Naive B cell (primary cell): ENCODE measurements around the gene UHMK1. TPM values are rescaled to one million over a fixed set of nuclear protein-coding genes. Genes with fewer than 3 reads are reported as not detected.
"Not testable (repeated sequence)": the region's sequence is repeated elsewhere in the genome, so short reads cannot be mapped to it uniquely, and the experiment has no call there.

Experiments
- ATAC-seq, 2 donors: fragments of 150-1000 bp; cut with Tn5 transposase; 2 replicates each; pipeline ENCODE4 v1.10.0; 2021; ENCODE audit warnings: low read depth in 2 of 2, mild to moderate bottlenecking in 2 of 2, moderate library complexity in 2 of 2
- DNase-seq: peaks from one replicate; pipeline ENCODE4 v3.0.0; 2022
- H3K27ac Mint-ChIP-seq, 6 donors: one replicate each; pipeline ENCODE4 v1.8.0; 2020 to 2022; ENCODE audit warnings: mild to moderate bottlenecking in 6 of 6, mixed read lengths in 6 of 6, moderate library complexity in 5 of 6, inconsistent platforms in 2 of 6
- H3K27me3 Mint-ChIP-seq, 3 donors: one replicate each; pipeline ENCODE4 v1.8.0; 2021 to 2022; ENCODE audit warnings: mixed read lengths in 3 of 3, mild to moderate bottlenecking in 1 of 3
- H3K36me3 Mint-ChIP-seq, 2 donors: one replicate each; pipeline ENCODE4 v1.8.0; 2020 to 2022; ENCODE audit warnings: mixed read lengths in 2 of 2, inconsistent platforms in 1 of 2, mild to moderate bottlenecking in 1 of 2
- H3K4me1 Mint-ChIP-seq, 3 donors: one replicate each; pipeline ENCODE4 v1.8.0; 2020 to 2022; ENCODE audit warnings: mixed read lengths in 3 of 3, inconsistent platforms in 1 of 3, mild to moderate bottlenecking in 1 of 3, moderate library complexity in 1 of 3
- H3K4me3 Mint-ChIP-seq, 8 donors: one replicate each; pipeline ENCODE4 v1.8.0; 2020 to 2022; ENCODE audit warnings: mild to moderate bottlenecking in 8 of 8, mixed read lengths in 8 of 8, moderate library complexity in 8 of 8, inconsistent platforms in 2 of 8
- H3K9me3 Mint-ChIP-seq, 7 donors: one replicate each; pipeline ENCODE4 v1.8.0; 2020 to 2022; ENCODE audit warnings: mixed read lengths in 7 of 7, mild to moderate bottlenecking in 5 of 7, inconsistent platforms in 2 of 7, moderate library complexity in 1 of 7
- polyA plus RNA-seq, 6 donors: library from polyadenylated mRNA; unstranded; fragments of 300-500 nt; fragmentation: Illumina TruSeq; gene quantifications; one replicate each; pipeline ENCODE4 v1.2.3, GENCODE V29; 2021; ENCODE audit warnings: low read depth in 6 of 6

UHMK1 gene
- polyA plus RNA-seq, 6 donors from 2014 or later, result 40.6 to 83.4 (median 59.6) TPM

- peak; percentile 40 to 42 for ATAC-seq
- peaks cover 0 to 6% (median 0%) of the 10 kb centered on the region in 3 donors for H3K27me3 Mint-ChIP-seq
- peak within 1 kb of the TSS; percentile 92 to 98 (median 96) for H3K4me3 Mint-ChIP-seq
- H3K4me1 Mint-ChIP-seq, result peaks cover 13 to 22% (median 19%) of the 10 kb centered on the region in 3 donors
- peak within 1 kb of the TSS; percentile 93 to 99 (median 97) for H3K27ac Mint-ChIP-seq
- H3K9me3 Mint-ChIP-seq, result no peaks in the 10 kb centered on the region
- peak; percentile 20 for DNase-seq
- no peaks in the 10 kb centered on the region for H3K36me3 Mint-ChIP-seq
Observed at GRCh38 chr1:162561616-162562469, 64.2 kb downstream of the UHMK1 start, which contains the start of gene UAP1. Gene UAP1, plus strand, starts transcription at chr1:162561722. Its CDS starts 4,347 bp downstream, at chr1:162566069.

GRCh38 chr1:162562470-162562828 lies 64.8 kb downstream of the UHMK1 start:
- DNase-seq (no peak), ATAC-seq (no peak)
- no peaks in the 10 kb centered on the region for H3K27me3 Mint-ChIP-seq
- H3K36me3 Mint-ChIP-seq, result no peaks in the 10 kb centered on the region
- peak overlapping the region; percentile 92 to 97 (median 96) for H3K4me3 Mint-ChIP-seq
- H3K27ac Mint-ChIP-seq, result peak overlapping the region; percentile 77 to 97 (median 92)
- H3K9me3 Mint-ChIP-seq, result no peaks in the 10 kb centered on the region
- H3K4me1 Mint-ChIP-seq, result peaks cover 13 to 22% (median 19%) of the 10 kb centered on the region in 3 donors

- ATAC-seq, result no peak
- Mint-ChIP-seq H3K9me3 (no peaks in the 10 kb centered on the region), H3K27me3 (no peaks in the 10 kb centered on the region), H3K4me1 (peaks cover 13 to 22% (median 19%) of the 10 kb centered on the region in 3 donors), H3K27ac (no peak overlapping the region), H3K36me3 (no peaks in the 10 kb centered on the region), H3K4me3 (peak overlapping the region in 1 of 8 donors; percentile 4)
- DNase-seq, result no peak
Observed at GRCh38 chr1:162564762-162565218, 67.2 kb downstream of the UHMK1 start.

GRCh38 chr1:162565460-162565859 lies 67.8 kb downstream of the UHMK1 start:
- Mint-ChIP-seq H3K27ac (peak overlapping the region in 1 of 6 donors; percentile 35), H3K4me1 (peaks cover 13 to 19% (median 18%) of the 10 kb centered on the region in 3 donors), H3K27me3 (no peaks in the 10 kb centered on the region), H3K4me3 (no peak overlapping the region), H3K36me3 (no peaks in the 10 kb centered on the region), H3K9me3 (no peaks in the 10 kb centered on the region)
- no peak for ATAC-seq
- DNase-seq, result no peak

- Mint-ChIP-seq H3K27ac (no peak overlapping the region), H3K4me3 (no peak overlapping the region), H3K27me3 (no peaks in the 10 kb centered on the region), H3K4me1 (peaks cover 7 to 10% (median 7%) of the 10 kb centered on the region in 3 donors), H3K36me3 (no peaks in the 10 kb centered on the region), H3K9me3 (no peaks in the 10 kb centered on the region)
- DNase-seq, result no peak
- ATAC-seq, result no peak
Observed at GRCh38 chr1:162566870-162567269, 69.3 kb downstream of the UHMK1 start.

- ATAC-seq, result no peak
- Mint-ChIP-seq H3K27me3 (no peaks in the 10 kb centered on the region), H3K9me3 (no peaks in the 10 kb centered on the region), H3K36me3 (no peaks in the 10 kb centered on the region), H3K4me1 (peaks cover 0 to 2% (median 0%) of the 10 kb centered on the region in 3 donors), H3K4me3 (no peak overlapping the region), H3K27ac (peak overlapping the region in 2 of 6 donors; percentile 13 to 76)
- DNase-seq, result no peak
Observed at GRCh38 chr1:162568802-162569201, 71.2 kb downstream of the UHMK1 start.

GRCh38 chr1:162570718-162571117 lies 73.1 kb downstream of the UHMK1 start:
- H3K4me1 Mint-ChIP-seq, result no peaks in the 10 kb centered on the region
- DNase-seq (no peak), ATAC-seq (no peak)
- no peaks in the 10 kb centered on the region for H3K36me3 Mint-ChIP-seq
- H3K4me3 Mint-ChIP-seq, result no peak overlapping the region
- H3K27ac Mint-ChIP-seq, result no peak overlapping the region
- no peaks in the 10 kb centered on the region for H3K9me3 Mint-ChIP-seq
- H3K27me3 Mint-ChIP-seq, result no peaks in the 10 kb centered on the region

GRCh38 chr1:162571121-162571520 lies 73.5 kb downstream of the UHMK1 start:
- H3K27me3 Mint-ChIP-seq, H3K36me3 Mint-ChIP-seq, H3K27ac Mint-ChIP-seq, H3K4me1 Mint-ChIP-seq, DNase-seq, ATAC-seq, H3K4me3 Mint-ChIP-seq, H3K9me3 Mint-ChIP-seq: not testable (repeated sequence)

GRCh38 chr1:162571696-162572095 lies 74.1 kb downstream of the UHMK1 start:
- H3K36me3 Mint-ChIP-seq, result no peaks in the 10 kb centered on the region
- no peak for DNase-seq
- H3K4me1 Mint-ChIP-seq, result no peaks in the 10 kb centered on the region
- H3K4me3 Mint-ChIP-seq, result no peak overlapping the region
- no peaks in the 10 kb centered on the region for H3K27me3 Mint-ChIP-seq
- H3K27ac Mint-ChIP-seq, result peak overlapping the region in 1 of 6 donors; percentile 4
- no peaks in the 10 kb centered on the region for H3K9me3 Mint-ChIP-seq
- ATAC-seq, result no peak

- Mint-ChIP-seq H3K4me1 (no peaks in the 10 kb centered on the region), H3K36me3 (peaks cover 0 to 2% of the 10 kb centered on the region in 2 donors), H3K27me3 (no peaks in the 10 kb centered on the region), H3K27ac (peak overlapping the region in 1 of 6 donors; percentile 47), H3K9me3 (no peaks in the 10 kb centered on the region), H3K4me3 (no peak overlapping the region)
- DNase-seq (no peak), ATAC-seq (no peak)
Observed at GRCh38 chr1:162573136-162573535, 75.5 kb downstream of the UHMK1 start.

- Mint-ChIP-seq H3K27ac (no peak overlapping the region), H3K36me3 (peaks cover 9 to 23% of the 10 kb centered on the region in 2 donors), H3K4me3 (no peak overlapping the region), H3K4me1 (no peaks in the 10 kb centered on the region), H3K9me3 (no peaks in the 10 kb centered on the region), H3K27me3 (no peaks in the 10 kb centered on the region)
- ATAC-seq, result no peak
- DNase-seq, result no peak
Observed at GRCh38 chr1:162578071-162578700, 80.6 kb downstream of the UHMK1 start.

GRCh38 chr1:162578936-162579335 lies 81.3 kb downstream of the UHMK1 start:
- Mint-ChIP-seq H3K27me3 (no peaks in the 10 kb centered on the region), H3K4me3 (no peak overlapping the region), H3K27ac (no peak overlapping the region), H3K36me3 (peaks cover 9 to 23% of the 10 kb centered on the region in 2 donors), H3K9me3 (no peaks in the 10 kb centered on the region), H3K4me1 (no peaks in the 10 kb centered on the region)
- DNase-seq (no peak), ATAC-seq (no peak)
